Spleen (tissue), 7 donors: ENCODE results near the gene CELSR3.

Experiments used
- POLR2A ChIP-seq, 3 donors: fragments of 450-650 bp; IDR thresholded peaks; one replicate each; pipeline ENCODE4 v1.5.1; 2017; ENCODE audit warnings: antibody characterized with exemption in 3 of 3, mild to moderate bottlenecking in 1 of 3
- POLR2AphosphoS5 ChIP-seq, 3 donors: sonication (generic); formaldehyde crosslinking; IDR thresholded peaks; one replicate each; pipeline ENCODE4 v1.5.1; 2017; ENCODE audit warnings: antibody characterized with exemption in 3 of 3
- TF ChIP-seq, protein P1 (sequence below), 11 experiments: fragments of 200-600 bp in 7 of 11; fragments of 450-650 bp in 4 of 11; sonication (generic) in 4 of 11; IDR thresholded peaks in 8 of 11; conservative IDR thresholded peaks in 3 of 11; 1 replicate in 7 of 11; 2 replicates in 4 of 11; pipeline versions ENCODE4 v1.4.0 to v1.8.0; 2016 to 2021; ENCODE audit warnings: antibody characterized with exemption in 11 of 11, inconsistent platforms in 4 of 11, mild to moderate bottlenecking in 1 of 11
- donor health status: DM: no; HTN: no; CAD: no; lungs with moderate emphysema.
- donor health status: DM: no; HTN: no; CAD: no.
- donor health status: DM: no; HTN: no; CAD: no.

DNA sequence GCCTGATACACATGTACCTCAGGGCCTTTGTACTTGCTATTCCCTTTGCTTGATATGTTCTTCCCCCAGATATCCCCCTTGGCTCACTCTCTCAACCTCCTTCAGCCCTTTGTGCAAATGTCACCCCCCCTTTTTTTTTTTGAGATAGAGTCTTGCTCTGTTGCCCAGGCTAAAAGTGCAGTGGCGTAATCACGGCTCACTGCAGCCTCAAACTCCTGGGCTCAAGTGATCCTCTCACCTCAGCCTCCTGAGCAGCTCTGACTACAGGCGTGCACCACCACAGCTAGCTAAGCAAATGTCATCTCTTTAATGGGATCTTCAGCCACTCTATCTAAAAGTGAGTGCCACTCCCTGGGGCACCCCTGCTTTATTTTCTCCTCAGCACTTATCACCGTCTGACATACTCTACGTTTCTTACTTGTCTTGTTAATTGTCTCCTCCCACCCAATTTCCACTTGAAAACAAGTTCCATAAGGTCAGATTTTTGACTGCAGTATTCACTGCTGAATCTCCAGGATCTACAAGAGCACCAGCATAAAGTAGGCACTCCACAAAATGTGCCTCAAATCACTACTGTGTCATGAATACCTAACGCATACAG is 39.7 kb upstream of the CELSR3 start:
- TF ChIP-seq, protein P1, sequence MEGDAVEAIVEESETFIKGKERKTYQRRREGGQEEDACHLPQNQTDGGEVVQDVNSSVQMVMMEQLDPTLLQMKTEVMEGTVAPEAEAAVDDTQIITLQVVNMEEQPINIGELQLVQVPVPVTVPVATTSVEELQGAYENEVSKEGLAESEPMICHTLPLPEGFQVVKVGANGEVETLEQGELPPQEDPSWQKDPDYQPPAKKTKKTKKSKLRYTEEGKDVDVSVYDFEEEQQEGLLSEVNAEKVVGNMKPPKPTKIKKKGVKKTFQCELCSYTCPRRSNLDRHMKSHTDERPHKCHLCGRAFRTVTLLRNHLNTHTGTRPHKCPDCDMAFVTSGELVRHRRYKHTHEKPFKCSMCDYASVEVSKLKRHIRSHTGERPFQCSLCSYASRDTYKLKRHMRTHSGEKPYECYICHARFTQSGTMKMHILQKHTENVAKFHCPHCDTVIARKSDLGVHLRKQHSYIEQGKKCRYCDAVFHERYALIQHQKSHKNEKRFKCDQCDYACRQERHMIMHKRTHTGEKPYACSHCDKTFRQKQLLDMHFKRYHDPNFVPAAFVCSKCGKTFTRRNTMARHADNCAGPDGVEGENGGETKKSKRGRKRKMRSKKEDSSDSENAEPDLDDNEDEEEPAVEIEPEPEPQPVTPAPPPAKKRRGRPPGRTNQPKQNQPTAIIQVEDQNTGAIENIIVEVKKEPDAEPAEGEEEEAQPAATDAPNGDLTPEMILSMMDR (IDR thresholded peaks at IDR 0.05 in 8 of 11, conservative IDR thresholded peaks at IDR 0.05 in 3 of 11): no peak
- TF ChIP-seq POLR2A (IDR thresholded peaks at IDR 0.05) (no peak), POLR2AphosphoS5 (IDR thresholded peaks at IDR 0.05) (no peak)
